NT2/D1 (cell line): ENCODE data around the gene RTCB.

Experiments
- DNase-seq: peaks from one replicate; pipeline ENCODE4 v3.0.0-alpha.2; 2011; ENCODE audit warnings: low read depth, low spot score
- H3K27me3 ChIP-seq: 2 replicates; pipeline ENCODE4 v1.6.0; 2011; ENCODE audit warnings: mild to moderate bottlenecking; ENCODE audit not compliant: insufficient read length, insufficient read depth
- H3K36me3 ChIP-seq: 2 replicates; pipeline ENCODE4 v1.6.1; 2011; ENCODE audit warnings: mild to moderate bottlenecking, low read length, mixed read lengths; ENCODE audit not compliant: insufficient read depth, insufficient read length
- H3K4me1 ChIP-seq: 2 replicates; pipeline ENCODE4 v1.5.1; 2011; ENCODE audit not compliant: insufficient read depth, insufficient read length
- H3K4me3 ChIP-seq: 2 replicates; pipeline ENCODE4 v1.5.1; 2011; ENCODE audit warnings: low read depth; ENCODE audit not compliant: insufficient read length
- H3K9ac ChIP-seq: 2 replicates; pipeline ENCODE4 v1.6.0; 2011; ENCODE audit warnings: low read depth; ENCODE audit not compliant: insufficient read length
- H3K9me3 ChIP-seq: 2 replicates; pipeline ENCODE4 v1.5.1; 2011; ENCODE audit warnings: mild to moderate bottlenecking, low read length; ENCODE audit not compliant: insufficient read depth
- SUZ12 ChIP-seq: IDR thresholded peaks from 2 replicates; pipeline ENCODE4 v1.6.1; 2011; ENCODE audit not compliant: insufficient read length, insufficient read depth; ENCODE audit errors: extremely low read depth
- YY1 ChIP-seq: IDR thresholded peaks from 2 replicates; pipeline ENCODE4 v1.6.1; 2011; ENCODE audit not compliant: insufficient read length, insufficient read depth
- ZNF274 ChIP-seq: IDR thresholded peaks from 2 replicates; pipeline ENCODE4 v1.6.1; 2011; ENCODE audit warnings: mild to moderate bottlenecking, low read depth, low read length

RTCB gene

GRCh38 chr22:32410459-32410858 is 1.6 kb downstream of the RTCB start:
- H3K4me1 ChIP-seq: no peaks in the 10 kb centered on the region
- peak overlapping the region; percentile 94 for H3K9ac ChIP-seq
- no peaks in the 10 kb centered on the region for H3K9me3 ChIP-seq
- no peak for TF ChIP-seq SUZ12
- H3K36me3 ChIP-seq: peaks cover 51% of the 10 kb centered on the region
- H3K4me3 ChIP-seq: peak overlapping the region; percentile 88
- DNase-seq: no peak
- no peaks in the 10 kb centered on the region for H3K27me3 ChIP-seq

DNA sequence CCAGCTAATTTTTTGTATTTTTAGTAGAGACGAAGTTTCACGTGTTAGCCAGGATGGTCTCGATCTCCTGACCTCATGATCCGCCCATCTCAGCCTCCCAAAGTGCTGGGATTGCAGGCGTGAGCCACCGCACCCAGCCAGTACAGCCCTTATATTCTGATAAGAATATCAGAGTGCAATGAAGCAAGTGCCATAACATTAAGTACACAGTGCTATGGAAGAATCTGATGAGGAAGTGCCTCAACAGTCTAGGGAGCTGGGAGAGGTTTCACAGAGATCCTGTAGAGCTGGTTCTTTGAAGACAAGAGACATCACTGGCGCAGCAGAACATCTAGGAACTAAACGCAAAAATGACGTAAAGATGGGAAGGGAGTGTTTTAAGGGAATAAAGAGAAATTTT is 2.1 kb downstream of the RTCB start:
- H3K4me1 ChIP-seq: no peaks in the 10 kb centered on the region
- H3K27me3 ChIP-seq: no peaks in the 10 kb centered on the region
- no peak for TF ChIP-seq YY1
- no peak for TF ChIP-seq SUZ12
- TF ChIP-seq ZNF274: no peak
- H3K4me3 ChIP-seq: no peak overlapping the region
- no peaks in the 10 kb centered on the region for H3K9me3 ChIP-seq
- no peak overlapping the region for H3K9ac ChIP-seq
- H3K36me3 ChIP-seq: peaks cover 56% of the 10 kb centered on the region
- DNase-seq: no peak

- Histone ChIP-seq H3K9me3 (no peaks in the 10 kb centered on the region), H3K36me3 (peaks cover 70% of the 10 kb centered on the region), H3K9ac (no peak overlapping the region), H3K4me1 (no peaks in the 10 kb centered on the region), H3K27me3 (no peaks in the 10 kb centered on the region), H3K4me3 (no peak overlapping the region)
- DNase-seq: no peak
- TF ChIP-seq ZNF274: no peak
- no peak for TF ChIP-seq YY1
- TF ChIP-seq SUZ12: no peak
These were observed 4.1 kb downstream of the RTCB start for GRCh38 chr22:32407936-32408335.

GRCh38 chr22:32407312-32407711 is 4.7 kb downstream of the RTCB start:
- no peak overlapping the region for H3K9ac ChIP-seq
- DNase-seq: no peak
- peaks cover 74% of the 10 kb centered on the region for H3K36me3 ChIP-seq

DNA sequence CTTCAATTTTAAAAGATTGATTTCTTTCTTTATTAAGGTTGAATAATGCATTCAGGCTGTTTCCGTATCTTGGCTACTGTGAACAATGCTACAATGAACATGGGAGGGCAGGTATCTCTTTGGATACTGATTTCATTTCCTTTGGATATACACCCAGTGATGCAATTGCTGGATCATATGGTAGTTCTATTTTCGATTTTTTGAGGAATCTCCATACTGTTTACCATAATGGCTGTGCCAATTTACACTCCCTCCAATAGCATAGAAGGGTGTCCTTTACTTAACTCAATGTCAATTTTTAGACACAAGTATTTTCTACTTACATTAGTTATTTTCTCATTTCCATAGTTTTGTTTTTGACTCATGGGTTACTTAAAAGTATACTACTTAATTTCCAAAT is 8.0 kb downstream of the RTCB start:
- TF ChIP-seq SUZ12: no peak
- no peak for TF ChIP-seq ZNF274
- no peak for TF ChIP-seq YY1
- H3K36me3 ChIP-seq: peaks cover 88% of the 10 kb centered on the region

More at GRCh38 chr22:32407312-32407711, 4.7 kb downstream of the RTCB start:
- TF ChIP-seq ZNF274 (no peak), SUZ12 (no peak), YY1 (no peak)
- H3K27me3 ChIP-seq: no peaks in the 10 kb centered on the region
- no peak overlapping the region for H3K4me3 ChIP-seq
- H3K9me3 ChIP-seq: no peaks in the 10 kb centered on the region
- no peaks in the 10 kb centered on the region for H3K4me1 ChIP-seq

DNA sequence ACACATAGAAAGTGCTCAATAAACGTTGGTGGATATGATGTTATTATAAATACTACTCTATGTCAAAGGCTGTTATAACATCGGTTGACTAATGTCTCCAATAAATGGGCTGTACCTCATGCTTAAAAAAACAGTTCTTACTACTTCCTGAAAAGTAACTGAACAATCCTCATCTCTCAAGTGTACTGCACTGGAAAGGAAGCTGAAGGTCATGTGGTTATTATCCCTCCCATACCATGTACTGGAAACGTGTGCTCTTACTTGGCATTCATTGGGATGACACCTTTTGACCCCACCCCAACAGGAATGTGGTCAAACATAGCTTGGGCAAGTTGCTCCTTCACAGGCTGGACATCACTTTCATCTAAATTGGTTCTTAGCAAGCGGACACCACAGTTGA is 10.6 kb downstream of the RTCB start:
- TF ChIP-seq YY1 (no peak), ZNF274 (no peak), SUZ12 (no peak)
- H3K27me3 ChIP-seq: no peaks in the 10 kb centered on the region
- no peaks in the 10 kb centered on the region for H3K4me1 ChIP-seq
- no peaks in the 10 kb centered on the region for H3K9me3 ChIP-seq
- no peak for DNase-seq
- no peak overlapping the region for H3K4me3 ChIP-seq
- peaks cover 87% of the 10 kb centered on the region for H3K36me3 ChIP-seq
- H3K9ac ChIP-seq: no peak overlapping the region

More for the DNA sequence above, 8.0 kb downstream of the RTCB start:
- H3K9me3 ChIP-seq: no peaks in the 10 kb centered on the region
- no peak for DNase-seq
- no peak overlapping the region for H3K4me3 ChIP-seq
- no peaks in the 10 kb centered on the region for H3K4me1 ChIP-seq
- no peak overlapping the region for H3K9ac ChIP-seq
- H3K27me3 ChIP-seq: no peaks in the 10 kb centered on the region

DNA sequence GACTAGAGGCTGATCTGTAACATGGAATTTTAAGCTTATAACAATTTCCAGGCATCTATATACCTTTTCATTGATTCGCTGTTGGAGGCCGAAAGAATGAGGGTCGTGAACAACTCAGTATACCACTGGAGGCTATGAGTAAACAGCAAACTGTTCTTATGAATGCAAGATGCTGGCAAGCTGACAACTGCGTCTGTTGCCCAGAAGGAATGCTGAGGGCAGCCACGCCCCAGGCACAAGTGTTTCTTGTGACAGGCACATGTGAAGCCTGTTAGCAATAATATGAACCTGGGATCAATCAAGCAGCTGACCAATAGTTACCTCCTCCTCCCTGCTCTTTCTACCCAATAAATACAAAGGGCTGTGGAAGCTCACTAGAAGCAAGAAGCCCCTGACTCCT is 15.3 kb downstream of the RTCB start:
- Histone ChIP-seq H3K9me3 (no peaks in the 10 kb centered on the region), H3K27me3 (no peaks in the 10 kb centered on the region), H3K9ac (no peak overlapping the region), H3K36me3 (peaks cover 92% of the 10 kb centered on the region), H3K4me1 (no peaks in the 10 kb centered on the region), H3K4me3 (no peak overlapping the region)
- no peak for TF ChIP-seq YY1
- TF ChIP-seq SUZ12: no peak
- no peak for TF ChIP-seq ZNF274
- DNase-seq: no peak

- DNase-seq: no peak
- H3K36me3 ChIP-seq: peaks cover 88% of the 10 kb centered on the region
- H3K9me3 ChIP-seq: no peaks in the 10 kb centered on the region
- H3K9ac ChIP-seq: no peak overlapping the region
- H3K27me3 ChIP-seq: no peaks in the 10 kb centered on the region
- H3K4me1 ChIP-seq: no peaks in the 10 kb centered on the region
- no peak overlapping the region for H3K4me3 ChIP-seq
- no peak for TF ChIP-seq ZNF274
- TF ChIP-seq YY1: no peak
- no peak for TF ChIP-seq SUZ12
These were observed 15.8 kb downstream of the RTCB start for GRCh38 chr22:32396255-32396654.
